Breast epithelium (tissue), 3 donors: ENCODE data around the gene RNPC3.

Source experiments
- POLR2AphosphoS5 ChIP-seq, 3 donors: sonication (generic); formaldehyde crosslinking; IDR thresholded peaks; one replicate each; pipeline ENCODE4 v1.6.1; 2017; ENCODE audit warnings: antibody characterized with exemption in 3 of 3
- TF ChIP-seq, protein P1 (sequence below), 3 donors: fragments of 450-650 bp; IDR thresholded peaks; one replicate each; pipeline ENCODE4 v1.5.1; 2016 to 2017; ENCODE audit warnings: antibody characterized with exemption in 3 of 3, mild to moderate bottlenecking in 3 of 3, moderate library complexity in 3 of 3

DNA sequence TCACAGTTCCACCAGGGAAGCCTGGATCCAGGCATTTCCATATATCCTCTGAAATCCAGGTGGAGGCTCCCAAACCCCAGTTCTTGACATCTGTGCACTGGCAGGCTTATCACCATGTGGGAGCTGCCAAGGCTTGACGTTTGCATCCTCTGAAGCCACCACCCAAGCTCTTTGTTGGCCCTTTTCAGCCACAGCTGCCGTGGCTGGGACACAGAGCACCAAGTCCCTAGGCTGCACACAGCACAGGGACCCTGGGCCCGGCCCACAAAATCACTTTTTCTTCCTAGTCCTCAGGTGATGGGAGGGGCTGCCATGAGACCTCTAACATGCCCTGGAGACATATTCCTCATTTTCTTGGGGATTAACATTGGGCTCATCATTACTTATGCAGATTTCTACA lies 22.3 kb downstream of the RNPC3 start:
- TF ChIP-seq, protein P1, sequence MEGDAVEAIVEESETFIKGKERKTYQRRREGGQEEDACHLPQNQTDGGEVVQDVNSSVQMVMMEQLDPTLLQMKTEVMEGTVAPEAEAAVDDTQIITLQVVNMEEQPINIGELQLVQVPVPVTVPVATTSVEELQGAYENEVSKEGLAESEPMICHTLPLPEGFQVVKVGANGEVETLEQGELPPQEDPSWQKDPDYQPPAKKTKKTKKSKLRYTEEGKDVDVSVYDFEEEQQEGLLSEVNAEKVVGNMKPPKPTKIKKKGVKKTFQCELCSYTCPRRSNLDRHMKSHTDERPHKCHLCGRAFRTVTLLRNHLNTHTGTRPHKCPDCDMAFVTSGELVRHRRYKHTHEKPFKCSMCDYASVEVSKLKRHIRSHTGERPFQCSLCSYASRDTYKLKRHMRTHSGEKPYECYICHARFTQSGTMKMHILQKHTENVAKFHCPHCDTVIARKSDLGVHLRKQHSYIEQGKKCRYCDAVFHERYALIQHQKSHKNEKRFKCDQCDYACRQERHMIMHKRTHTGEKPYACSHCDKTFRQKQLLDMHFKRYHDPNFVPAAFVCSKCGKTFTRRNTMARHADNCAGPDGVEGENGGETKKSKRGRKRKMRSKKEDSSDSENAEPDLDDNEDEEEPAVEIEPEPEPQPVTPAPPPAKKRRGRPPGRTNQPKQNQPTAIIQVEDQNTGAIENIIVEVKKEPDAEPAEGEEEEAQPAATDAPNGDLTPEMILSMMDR (IDR thresholded peaks at IDR 0.05) = no peak
- TF ChIP-seq POLR2AphosphoS5 (IDR thresholded peaks at IDR 0.05) = no peak
